NCI-H146 (cell line): ENCODE measurements around the gene MRPL22.
"Not testable (repeated sequence)": the region's sequence is repeated elsewhere in the genome, so short reads cannot be mapped to it uniquely, and the experiment has no call there.

Experiments used
- DNase-seq: peaks from one replicate; lab custom pipeline; 2025; lab: John Stamatoyannopoulos, UW

The MRPL22 gene

DNA sequence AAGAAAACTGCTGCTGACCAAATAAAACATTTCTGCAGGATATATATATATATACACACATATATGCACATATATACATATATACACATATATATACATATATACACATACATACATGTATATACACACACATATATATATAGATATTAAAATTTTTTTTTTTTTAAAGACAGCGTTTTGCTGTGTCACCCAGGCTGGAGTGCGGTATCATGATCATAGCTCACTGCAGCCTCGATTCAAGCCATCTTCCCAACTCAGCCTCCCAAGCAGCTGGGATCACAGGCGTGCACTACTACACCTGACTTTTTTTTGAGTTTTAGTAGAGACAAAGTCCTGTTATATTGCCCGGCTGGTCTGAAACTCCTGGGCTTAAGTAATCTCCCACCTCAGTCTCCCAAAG is 2.7 kb downstream of the MRPL22 start:
- DNase-seq: no peak

DNA sequence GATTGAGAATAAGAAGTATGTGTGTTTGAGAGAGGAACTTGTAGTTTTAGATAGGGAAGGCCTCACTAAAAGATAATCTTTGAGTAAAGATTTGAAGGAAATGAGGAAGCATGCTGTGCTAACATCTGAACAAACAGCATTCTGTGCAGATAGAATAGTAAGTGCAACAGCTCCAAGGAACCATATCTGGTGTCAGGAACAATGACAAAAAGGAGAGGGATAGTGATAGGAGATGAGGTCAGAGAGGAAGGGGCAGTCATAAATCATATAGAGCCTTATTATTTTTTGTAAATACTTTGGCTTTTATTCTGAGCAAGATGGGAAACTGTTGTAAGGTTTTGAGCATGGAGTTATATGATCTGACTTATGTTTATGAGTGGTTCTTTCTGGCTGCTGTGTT is 3.8 kb downstream of the MRPL22 start:
- peak; percentile 21 for DNase-seq

DNA sequence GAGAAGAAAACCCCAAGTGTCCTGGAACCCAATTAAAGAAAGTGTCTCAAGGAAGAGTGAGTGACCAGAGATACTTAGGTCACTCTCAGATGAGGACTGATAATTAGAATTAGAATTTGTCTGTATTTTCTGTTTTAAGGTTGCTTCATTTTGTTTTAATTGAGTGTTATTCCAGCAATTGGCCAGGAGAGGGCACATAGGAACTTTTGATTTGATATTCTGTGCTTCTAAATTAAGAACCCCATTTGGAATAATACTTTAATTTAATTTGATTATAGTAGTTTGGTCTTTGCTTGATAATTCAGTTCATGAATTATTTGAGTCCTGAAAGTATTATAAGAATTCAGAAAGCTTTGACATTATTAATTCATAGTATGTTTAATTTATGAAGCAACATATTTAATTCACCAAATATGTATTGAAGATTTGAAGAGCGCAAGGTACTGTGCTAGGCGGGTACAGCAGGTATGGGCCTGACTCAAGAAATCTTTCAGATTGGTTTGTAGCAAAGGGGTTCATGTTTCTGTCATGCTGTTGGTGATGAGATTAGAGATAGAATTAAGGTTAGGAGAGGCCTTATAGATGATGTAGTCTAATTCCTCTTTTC is 4.9 kb downstream of the MRPL22 start:
- DNase-seq: no peak

DNA sequence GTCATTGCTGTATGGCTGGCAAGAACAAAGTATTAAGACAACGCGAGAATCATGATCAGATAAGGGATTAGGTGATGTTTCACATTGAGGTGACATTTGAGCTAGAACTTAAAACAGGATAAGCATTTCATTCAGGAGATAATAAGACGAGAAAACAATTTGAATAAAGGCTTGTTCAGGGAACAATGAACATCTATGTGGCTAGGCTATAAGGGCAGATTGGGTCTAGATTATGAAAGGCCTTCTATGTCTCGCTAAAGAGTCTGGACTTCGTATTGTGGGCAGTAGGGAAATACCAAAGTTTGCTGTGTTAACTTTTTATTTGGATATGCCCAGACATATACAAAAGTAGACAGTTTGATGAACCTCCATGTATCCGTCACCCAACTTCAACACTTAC is 6.9 kb downstream of the MRPL22 start:
- DNase-seq: no peak

DNA sequence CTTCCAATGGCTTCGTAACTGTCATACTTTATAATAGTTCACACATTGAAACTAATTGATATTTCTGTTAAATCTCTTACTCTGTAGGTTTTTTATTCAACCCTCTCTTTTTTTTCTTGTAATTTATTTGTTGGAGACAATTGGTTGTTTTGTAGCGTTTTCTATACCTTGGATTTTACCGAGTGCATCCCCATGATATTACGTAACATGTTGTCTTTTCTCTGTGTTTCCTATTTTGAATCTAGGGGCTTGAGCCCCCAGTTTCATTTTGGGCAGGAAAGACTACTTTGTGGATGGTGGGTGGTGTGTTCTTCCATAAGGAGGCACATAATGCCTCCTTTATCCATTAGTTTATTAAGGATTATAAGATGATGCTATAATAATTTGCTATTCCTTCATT is 7.4 kb downstream of the MRPL22 start:
- DNase-seq: no peak

DNA sequence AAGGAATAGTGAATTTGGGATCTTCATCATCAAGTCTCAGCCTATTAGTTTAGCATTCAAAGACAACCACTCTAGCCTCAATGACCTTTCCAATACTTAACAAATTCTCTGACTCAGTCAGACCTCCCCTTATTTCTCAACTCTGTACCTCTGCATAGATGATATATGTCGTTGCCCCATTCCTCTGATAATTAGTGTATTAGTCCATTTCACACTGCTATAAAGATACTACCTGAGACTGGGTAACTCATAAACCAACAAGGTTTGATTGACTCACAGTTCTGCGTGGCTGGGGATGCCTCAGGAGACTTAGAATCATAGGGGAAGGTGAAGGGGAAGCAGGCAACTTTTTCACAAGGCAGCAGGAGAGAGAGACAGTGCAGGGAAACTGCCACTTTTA is 8.9 kb downstream of the MRPL22 start:
- DNase-seq: no peak

DNA sequence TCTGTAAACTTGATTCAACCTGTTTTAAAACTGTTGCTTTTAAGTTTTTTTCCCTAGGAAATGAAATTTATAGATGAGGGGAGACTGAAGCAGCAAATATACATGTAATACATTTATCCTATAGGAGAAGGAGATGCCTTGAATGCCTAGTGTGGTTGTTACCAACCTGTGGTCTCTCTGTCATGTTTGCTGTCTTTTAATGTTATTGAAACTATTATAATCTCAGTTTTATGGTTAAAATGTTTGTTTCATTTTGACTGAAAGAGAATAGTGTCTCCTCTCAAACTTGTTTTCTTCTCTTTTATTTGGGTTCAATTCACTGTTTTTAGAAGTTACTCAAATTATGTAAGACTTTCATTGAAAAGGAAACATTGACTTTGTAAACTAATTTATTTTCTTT is 15.8 kb downstream of the MRPL22 start:
- no peak for DNase-seq

DNA sequence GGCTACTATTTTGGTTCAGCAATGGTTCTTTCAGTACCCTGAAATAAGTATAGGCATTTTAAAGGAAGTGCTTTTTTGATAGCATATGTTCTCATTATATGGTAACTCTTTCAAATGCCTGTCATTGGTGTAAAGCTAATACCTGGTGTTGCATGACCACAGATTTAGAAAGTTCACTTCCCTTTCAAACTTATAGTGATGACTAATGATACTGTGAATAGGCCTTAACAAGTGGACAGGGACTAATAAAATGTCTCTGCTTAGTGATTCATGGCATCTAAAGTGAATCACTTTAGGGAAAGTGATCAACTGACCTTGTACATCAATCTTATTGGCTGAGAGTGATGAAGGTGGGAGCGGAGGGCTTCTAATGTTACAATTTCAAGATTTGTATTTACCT is 21.6 kb downstream of the MRPL22 start:
- no peak for DNase-seq

DNA sequence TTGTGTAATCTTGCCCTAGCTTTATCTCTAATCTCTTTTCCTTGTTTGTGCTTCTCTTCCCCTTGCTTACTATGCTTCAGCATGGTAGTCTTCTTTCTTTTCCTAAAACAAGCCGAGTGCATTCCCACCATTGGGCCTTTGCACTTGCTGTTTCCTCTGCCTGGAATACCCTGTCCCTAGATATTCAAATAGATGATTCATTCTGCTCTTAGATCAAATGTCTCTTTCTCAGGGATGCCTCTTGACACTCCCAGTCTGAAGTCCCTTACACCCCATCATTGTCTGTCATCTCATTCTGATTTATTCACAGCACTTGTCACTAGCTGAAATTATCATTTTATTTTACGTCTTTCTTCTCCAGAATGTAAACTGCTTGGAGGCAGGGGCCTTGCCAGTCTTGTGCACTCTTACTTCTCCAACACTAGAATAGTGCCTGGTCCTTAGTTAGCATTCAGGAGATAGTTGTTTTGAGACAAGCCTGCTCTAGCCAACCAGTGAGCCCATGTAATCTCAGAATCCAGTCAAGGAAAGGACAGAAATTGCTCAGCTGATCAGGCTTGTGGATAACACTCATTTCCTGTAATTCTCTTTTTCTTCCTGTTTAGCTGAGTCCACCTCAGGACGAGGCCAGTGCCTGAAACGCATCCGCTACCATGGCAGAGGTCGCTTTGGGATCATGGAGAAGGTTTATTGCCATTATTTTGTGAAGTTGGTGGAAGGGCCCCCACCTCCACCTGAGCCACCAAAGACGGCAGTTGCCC is 25.4 kb downstream of the MRPL22 start:
- DNase-seq: no peak

DNA sequence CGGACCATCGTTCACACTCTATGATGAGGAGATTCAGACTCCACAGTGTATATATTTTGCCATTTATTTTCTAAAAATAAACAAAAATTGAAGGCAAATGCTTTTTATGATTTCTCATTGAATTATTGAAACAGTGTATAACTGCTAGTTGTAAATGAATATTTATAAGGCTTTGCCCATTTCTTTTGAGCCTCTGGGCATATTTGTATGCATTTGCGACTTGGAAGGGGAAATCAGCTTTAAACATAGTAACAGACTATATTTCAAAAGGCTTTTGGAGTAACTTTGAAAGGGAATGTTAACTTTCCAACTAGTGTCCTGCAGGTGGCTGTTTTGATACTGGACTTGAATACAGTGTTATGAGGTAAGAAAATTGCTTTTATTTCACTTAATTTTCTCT is 26.0 kb downstream of the MRPL22 start:
- DNase-seq: no peak

DNA sequence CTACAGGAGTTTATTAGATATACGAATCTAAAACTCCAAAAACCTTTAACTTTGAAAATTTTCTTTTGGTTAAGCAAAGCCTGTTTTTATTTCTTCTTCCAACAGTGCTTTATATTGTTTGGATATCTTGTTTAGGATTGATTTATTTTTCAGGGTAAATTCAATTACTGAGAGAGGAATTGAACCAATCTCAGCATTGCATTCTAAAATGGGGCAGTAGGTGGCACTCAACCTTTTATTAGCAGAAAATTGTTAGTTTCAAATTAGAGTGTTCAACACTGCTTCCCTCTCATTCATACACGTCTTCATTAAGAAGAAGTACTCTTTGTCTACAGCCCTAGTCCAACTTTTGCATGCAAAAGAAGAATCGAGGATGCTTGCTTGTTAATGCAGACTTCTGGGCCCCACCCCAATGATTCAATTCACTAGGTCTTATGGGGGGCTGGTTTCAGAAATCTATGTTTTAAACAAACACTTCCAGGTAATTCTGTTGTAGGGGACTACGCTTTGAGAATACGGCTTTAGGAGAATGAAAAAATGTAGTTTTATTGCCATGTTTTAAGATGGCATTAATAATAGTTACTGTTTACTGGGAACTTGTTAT is 26.6 kb downstream of the MRPL22 start:
- no peak for DNase-seq

DNA sequence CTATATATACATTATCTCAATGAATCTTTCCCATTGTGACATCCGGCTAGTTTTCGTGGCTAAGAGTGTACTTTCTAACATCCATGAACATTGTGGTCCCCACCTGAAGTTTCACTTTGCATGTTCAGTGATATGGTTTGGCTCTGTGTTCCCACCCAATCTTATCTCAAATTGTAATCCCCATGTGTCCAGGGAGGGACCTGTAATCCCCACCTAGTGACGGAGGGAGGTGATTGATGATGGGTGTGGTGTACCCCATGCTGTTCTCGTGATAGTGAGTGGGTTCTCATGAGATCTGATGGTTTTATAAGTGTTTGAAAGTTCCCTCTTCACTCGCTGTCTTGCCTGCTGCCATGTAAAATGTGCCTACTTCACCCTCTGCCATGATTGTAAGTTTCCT is 28.1 kb downstream of the MRPL22 start:
- DNase-seq: no peak

DNA sequence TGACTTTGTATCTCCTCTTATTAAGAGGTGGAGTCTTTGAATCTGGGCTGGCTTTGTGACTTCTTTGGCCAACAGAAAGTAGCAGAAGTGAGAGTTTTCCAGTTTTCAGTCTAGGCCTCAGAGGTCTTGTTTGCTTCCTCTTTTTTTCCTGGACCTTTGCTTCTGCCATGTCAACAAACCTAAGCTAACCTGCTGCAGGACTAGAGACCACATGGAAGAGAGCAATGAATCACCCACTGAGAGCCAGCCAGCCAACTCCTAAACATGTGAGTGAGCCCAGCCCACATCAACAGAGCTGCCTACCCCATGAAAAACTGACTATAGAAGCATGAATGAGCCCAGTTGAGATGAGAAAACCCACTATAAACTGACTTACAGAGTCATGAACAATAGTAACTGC is 29.9 kb downstream of the MRPL22 start:
- DNase-seq: no peak

DNA sequence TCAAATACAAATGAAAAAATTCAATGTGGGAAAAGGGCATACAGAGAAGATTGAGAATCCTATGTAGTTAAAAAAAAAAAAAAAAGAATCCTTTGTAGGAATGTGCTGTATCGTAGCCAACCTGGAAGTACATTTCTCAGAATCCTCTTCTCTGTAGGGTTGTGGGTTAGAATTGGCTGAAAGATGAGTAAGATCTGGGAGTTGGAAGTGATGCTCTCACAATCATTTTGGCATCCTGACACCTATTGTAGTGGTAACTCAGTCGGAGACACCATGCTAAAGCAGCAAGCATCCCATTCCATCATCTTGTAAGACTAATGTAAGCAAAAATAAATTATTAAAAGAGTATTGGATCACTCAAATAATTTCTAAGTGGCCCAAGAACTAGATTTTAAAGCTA is 30.6 kb downstream of the MRPL22 start:
- no peak for DNase-seq

DNA sequence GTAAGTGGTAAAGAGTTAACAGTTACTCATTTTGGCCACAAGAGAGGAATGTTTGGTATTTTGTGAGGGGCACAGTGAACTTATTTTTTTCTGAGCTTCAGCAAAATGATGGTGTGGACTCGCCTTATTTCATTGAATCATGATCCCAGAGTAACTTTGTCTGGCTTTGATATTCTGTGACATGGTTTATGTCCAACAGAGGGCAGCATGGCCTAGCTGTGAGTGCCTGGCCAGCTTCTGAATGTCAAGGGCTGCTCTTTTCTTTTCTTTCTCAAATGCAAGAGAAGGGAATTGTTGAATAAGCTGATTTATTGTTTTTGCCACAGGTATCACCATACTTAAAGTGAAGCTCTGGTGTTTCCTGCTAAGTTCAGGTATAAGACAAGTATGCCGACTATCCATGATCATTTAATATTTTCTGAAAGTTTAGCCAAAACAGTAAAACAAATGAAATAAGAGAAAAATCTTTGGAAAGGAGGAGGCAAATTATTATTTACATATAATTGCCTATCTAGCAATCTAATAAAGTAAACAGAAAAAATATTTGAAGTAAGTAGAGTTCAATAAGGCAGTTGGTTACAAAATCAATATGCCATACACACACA is 31.7 kb downstream of the MRPL22 start:
- peak; percentile 18 for DNase-seq

DNA sequence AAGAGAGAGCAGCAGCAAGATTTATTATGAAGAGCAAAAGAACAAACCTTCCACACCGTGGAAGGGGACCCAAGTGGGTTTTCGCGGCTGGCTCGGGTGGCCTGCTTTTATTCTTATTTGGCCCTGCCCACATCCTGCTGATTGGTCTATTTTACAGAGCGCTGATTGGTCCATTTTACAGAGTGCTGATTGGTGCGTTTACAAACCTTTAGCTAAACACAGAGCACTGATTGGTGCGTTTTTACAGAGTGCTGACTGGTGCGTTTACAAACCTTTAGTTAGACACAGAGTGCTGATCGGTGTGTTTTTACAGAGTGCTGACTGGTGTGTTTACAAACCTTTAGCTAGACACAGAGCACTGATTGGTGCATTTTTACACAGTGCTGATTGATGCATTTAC is 35.2 kb downstream of the MRPL22 start:
- DNase-seq: not testable (repeated sequence)

DNA sequence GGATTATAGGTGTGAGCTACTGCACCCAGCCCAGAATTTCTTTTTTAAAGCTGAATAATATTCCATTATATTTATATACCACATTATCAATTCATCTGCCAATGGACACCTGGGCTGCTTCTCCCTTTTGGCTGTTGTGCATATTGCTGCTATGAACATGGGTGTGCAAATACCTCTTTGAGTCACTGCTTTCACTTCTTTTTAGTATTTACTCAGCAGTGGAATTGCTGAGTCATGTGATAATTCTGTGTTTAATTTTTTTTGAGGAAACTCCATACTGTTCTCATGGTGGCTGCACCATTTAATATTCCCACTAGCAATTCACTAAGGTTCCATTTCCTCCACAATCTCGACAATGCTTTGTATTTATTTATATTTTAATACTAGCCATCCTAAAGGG is 36.5 kb downstream of the MRPL22 start:
- no peak for DNase-seq

DNA sequence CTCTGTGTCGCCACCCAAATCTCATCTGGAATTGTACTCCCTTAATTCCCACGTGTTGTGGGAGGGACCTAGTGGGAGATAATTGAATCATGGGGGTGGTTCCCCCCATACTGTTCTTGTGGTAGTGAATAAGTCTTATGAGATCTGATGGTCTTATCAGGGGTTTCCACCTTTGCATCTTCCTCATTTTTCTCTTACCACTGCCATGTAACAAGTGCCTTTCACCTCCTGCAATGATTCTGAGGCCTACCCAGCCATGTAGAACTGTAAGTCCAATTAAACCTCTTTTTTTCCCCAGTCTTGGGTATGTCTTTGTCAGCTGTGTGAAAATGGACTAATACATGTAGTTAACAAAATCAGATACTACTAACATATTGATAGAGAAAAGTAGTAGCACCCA is 37.4 kb downstream of the MRPL22 start:
- not testable (repeated sequence) for DNase-seq

DNA sequence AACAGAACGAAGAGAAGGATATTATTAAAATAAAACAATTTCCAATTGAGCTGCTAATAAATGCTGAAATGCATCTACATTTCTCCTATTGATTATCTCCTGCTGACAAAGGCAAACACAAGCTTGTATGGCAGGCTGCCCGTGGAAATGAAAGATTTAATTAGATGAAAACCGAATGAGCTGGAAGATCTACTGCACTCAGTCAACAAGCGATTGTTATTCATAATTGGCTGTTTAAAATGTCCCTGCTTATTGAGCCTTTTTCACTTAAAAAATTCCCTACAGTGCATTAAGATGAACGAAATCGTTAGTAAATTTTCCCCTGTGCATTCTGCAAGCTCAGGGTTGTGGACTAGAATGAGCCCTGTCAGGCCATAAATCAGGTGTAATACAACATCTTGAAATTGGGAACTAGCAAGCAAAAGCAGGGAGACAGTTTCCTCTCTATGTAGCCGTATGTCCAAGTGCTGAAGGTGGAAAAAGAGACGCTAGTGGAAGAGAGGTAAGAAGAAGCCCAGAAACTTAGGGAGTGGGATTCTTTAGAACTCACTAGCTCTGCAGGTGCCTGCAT is 44.2 kb downstream of the MRPL22 start:
- DNase-seq: peak; percentile 85

DNA sequence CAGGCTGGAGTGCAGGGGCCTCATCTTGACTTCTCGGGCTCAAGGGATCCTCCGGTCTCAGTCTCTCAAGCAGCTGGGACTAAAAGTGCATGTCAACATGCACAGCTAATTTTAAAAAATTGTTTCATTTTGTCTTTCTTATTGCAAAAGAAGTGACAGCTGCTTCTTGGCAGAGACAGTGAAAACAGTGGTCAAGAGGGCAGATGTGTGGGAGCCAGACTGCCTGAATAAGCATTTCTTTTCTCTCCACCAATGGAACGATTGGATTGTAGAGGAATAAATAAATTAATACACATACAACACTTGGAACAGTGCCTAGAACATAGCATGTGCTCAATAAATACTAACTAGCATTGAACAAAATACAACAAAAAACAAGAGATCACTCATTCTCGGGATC is 45.3 kb downstream of the MRPL22 start:
- DNase-seq: no peak

DNA sequence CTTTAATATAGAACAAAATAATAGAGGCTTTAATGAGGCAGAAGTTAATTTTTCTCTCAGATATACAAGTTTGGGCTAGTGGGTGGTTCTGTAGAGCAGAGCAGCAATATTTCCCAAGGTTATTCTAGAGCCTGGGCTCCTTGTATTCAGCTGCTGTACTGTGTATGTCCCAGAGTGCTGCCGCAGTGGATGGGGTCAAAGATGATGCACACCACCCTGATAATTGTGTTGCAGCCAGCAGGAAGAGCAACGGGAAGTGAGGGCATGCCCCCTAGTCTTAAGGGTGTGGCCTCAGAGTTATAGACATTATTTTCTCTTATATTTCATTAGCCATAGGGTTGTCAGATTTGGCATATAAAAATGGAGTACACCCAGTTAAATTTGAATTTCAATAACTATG is 48.8 kb downstream of the MRPL22 start:
- DNase-seq: no peak

DNA sequence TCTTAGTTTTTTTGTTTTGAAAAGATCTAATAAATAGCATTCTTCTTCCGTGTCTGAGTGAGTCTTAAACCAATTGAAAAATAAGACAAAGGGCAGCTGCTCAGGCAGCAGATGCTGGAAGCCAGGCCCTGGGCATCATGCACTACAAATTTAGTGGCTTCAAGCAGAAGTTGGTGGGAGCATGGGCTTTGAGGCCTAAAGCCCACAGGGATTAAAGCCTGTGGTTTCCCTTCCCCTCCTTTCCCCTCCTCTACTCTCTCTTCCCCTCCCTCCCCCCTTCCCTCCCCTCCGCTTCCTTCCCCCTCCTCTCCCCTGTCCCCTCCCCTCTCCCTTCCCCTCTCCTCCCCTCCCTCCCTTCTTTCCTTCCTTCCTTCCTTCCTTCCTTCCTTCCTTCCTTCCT is 52.6 kb downstream of the MRPL22 start:
- no peak for DNase-seq

DNA sequence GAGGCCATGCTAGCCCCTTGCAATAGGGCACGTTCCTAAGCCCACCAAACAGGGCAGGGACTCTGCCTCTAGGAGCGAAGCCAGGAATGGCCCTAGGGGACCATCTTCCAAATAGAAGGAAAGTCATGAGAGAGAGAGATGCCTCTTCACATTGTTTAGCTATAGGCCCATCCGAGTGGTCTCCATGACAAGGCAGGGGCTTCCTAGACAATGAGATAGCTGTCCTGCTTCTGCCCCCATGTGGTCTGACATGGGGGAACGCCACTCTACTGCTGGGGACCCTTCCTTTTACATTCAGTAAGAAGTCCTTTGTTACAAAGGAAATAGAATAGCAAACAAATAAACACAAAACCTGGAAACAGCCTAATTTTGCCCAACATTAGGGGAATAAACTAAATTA is 54.8 kb downstream of the MRPL22 start:
- no peak for DNase-seq
